Glutamatergic neuron (in vitro differentiated cells): ENCODE results near the gene POM121C. TPM values are rescaled to one million over a fixed set of nuclear protein-coding genes. Genes with fewer than 3 reads are reported as not detected.
"Not testable (repeated sequence)": the region's sequence is repeated elsewhere in the genome, so short reads cannot be mapped to it uniquely, and the experiment has no call there.

ENCODE experiments used
- DNase-seq: peaks from one replicate; pipeline ENCODE4 v3.0.0; 2022
- H3K27ac Mint-ChIP-seq: one replicate; pipeline ENCODE4 v1.8.0; 2020; ENCODE audit warnings: mild to moderate bottlenecking, mixed read lengths, inconsistent platforms; ENCODE audit not compliant: unreplicated experiment
- H3K27me3 Mint-ChIP-seq: one replicate; pipeline ENCODE4 v1.8.0; 2020; ENCODE audit warnings: mild to moderate bottlenecking, moderate library complexity, mixed read lengths, inconsistent platforms; ENCODE audit not compliant: unreplicated experiment
- H3K36me3 Mint-ChIP-seq: one replicate; pipeline ENCODE4 v1.8.0; 2020; ENCODE audit warnings: mild to moderate bottlenecking, mixed read lengths, inconsistent platforms; ENCODE audit not compliant: unreplicated experiment
- H3K4me1 Mint-ChIP-seq: one replicate; pipeline ENCODE4 v1.8.0; 2020; ENCODE audit warnings: mild to moderate bottlenecking, low read depth, mixed read lengths, inconsistent platforms; ENCODE audit not compliant: unreplicated experiment
- H3K4me3 Mint-ChIP-seq: one replicate; pipeline ENCODE4 v1.8.0; 2020; ENCODE audit warnings: mild to moderate bottlenecking, mixed read lengths, inconsistent platforms; ENCODE audit not compliant: unreplicated experiment
- H3K9me3 Mint-ChIP-seq: one replicate; pipeline ENCODE4 v1.8.0; 2020; ENCODE audit warnings: mild to moderate bottlenecking, moderate library complexity, mixed read lengths, inconsistent platforms; ENCODE audit not compliant: unreplicated experiment
- total RNA-seq: library from RNA; stranded (reverse); fragmentation: NEBNext Ultra II Directional; extraction: Animal tissue kit (Norgen Biotek cat#: 25700); gene quantifications from one replicate; pipeline ENCODE4 v1.2.1, GENCODE V29; 2021; ENCODE audit not compliant: unreplicated experiment

Gene POM121C
- total RNA-seq, 1 donor from 2014 or later: 60.1 TPM

DNA sequence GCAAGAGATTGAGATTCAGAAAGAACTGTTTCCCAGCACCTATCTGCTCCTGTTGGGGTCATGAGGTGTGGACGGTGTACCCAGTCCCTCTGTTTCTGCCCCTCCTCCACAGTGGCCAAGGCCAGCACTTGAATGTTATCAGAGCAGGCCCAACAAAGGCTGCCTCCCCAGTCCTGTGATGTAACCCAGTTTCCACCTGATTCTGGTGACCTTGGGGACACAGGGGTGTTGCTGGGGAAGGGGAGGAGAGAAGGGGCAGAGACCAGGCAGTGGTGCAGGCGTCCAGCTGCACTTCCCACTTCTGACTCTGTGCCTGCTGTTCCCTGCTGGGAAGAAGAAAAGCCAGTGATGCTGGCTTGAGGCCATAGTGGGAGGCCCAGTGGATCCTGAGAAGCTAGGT, 88.2 kb downstream of the POM121C start:
- H3K9me3 Mint-ChIP-seq, H3K36me3 Mint-ChIP-seq, H3K4me1 Mint-ChIP-seq, H3K27ac Mint-ChIP-seq, H3K4me3 Mint-ChIP-seq, H3K27me3 Mint-ChIP-seq, DNase-seq: not testable (repeated sequence)

DNA sequence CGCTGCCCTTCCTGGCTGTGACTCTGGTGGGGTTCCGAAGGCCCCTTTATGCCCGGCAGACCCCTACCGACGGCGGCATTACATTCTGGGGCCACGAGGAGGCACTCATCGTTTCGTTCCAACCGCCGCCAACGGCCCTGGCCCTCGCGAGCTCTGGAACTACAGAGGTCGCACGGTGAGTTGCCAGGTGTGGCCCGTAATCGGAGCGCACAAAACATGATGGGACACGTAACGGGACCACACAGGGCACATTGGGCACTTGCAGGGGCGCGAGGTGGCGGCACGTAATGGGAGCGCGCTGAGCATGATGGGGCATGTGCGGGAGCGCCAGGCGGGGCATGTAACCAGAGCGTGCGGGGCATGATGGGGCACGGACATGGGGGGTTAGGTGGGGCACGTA, 90.8 kb downstream of the POM121C start, which contains the start of gene TRIM73:
Gene TRIM73, plus strand, starts transcription at position 301 of the 400 bp plus-strand sequence. CDS start 3,305 bp downstream, outside the sequence.
- not testable (repeated sequence) for H3K27me3 Mint-ChIP-seq, H3K36me3 Mint-ChIP-seq, H3K4me3 Mint-ChIP-seq, H3K9me3 Mint-ChIP-seq, H3K4me1 Mint-ChIP-seq, H3K27ac Mint-ChIP-seq, DNase-seq

GRCh38 chr7:75393194-75393593, 92.9 kb downstream of the POM121C start:
- H3K4me3 Mint-ChIP-seq, H3K27ac Mint-ChIP-seq, H3K27me3 Mint-ChIP-seq, DNase-seq, H3K36me3 Mint-ChIP-seq, H3K9me3 Mint-ChIP-seq, H3K4me1 Mint-ChIP-seq: not testable (repeated sequence)

GRCh38 chr7:75374519-75375317, 111.4 kb downstream of the POM121C start:
- not testable (repeated sequence) for H3K4me3 Mint-ChIP-seq, H3K9me3 Mint-ChIP-seq, H3K27ac Mint-ChIP-seq

GRCh38 chr7:75374144-75374518, 112.0 kb downstream of the POM121C start:
- not testable (repeated sequence) for H3K9me3 Mint-ChIP-seq, DNase-seq, H3K36me3 Mint-ChIP-seq, H3K4me3 Mint-ChIP-seq, H3K27ac Mint-ChIP-seq, H3K4me1 Mint-ChIP-seq, H3K27me3 Mint-ChIP-seq

More at GRCh38 chr7:75374519-75375317, 111.4 kb downstream of the POM121C start:
- H3K27me3 Mint-ChIP-seq, H3K4me1 Mint-ChIP-seq, H3K36me3 Mint-ChIP-seq, DNase-seq: not testable (repeated sequence)

DNA sequence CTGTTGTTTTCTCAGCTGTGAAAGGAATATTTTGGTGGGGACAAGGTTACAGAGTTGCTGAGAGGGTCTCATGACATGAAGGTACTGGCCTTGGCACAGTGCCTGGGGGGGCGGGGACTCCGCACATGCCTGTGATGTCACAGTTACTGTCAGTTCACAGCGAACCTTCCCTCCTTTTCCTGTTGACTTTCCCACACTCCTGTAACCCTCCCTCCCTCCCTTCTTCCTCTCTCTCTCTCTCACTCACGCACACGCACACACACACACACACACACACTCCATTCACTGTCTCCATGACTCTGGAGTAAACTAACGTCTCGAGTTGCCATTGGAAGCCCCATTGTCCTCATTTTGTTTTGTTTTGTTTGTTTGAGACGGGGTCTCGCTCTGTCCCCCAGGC, 118.8 kb downstream of the POM121C start:
- not testable (repeated sequence) for H3K9me3 Mint-ChIP-seq, H3K36me3 Mint-ChIP-seq, H3K4me1 Mint-ChIP-seq, H3K27ac Mint-ChIP-seq, DNase-seq, H3K4me3 Mint-ChIP-seq, H3K27me3 Mint-ChIP-seq

Other genes starting within 250 kb of the POM121C start
- 11.2 TPM for gene TRIM73, start 90.7 kb downstream of the POM121C start, total RNA-seq
- not detected for gene SPDYE5, start 6.0 kb upstream of the POM121C start, total RNA-seq